ENCODE results near the gene HCFC2.

The HCFC2 gene

DNA sequence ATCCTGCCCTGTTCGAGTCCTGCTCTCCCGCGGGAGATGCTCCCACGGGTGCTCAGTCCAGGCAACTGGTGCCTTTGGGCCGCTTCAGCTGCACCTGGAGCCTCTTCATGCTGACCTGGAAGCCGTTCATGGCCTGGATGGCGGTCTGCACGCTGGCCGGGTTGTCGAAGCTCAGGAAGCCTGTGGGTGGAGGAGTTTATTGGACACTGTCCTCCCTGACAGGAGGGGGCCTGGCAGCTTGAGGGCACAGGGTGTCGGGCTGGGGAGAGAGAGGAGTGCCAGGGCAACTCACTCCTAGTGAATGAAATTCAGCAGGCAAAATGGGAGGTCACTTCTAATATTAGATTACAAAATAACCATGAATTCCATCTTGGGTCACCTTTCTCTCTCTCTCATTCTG, 83.0 kb downstream of the HCFC2 start:
- ChIA-PET CTCF (no interaction called here), POLR2A (interaction anchor here (2.8 kb wide), 1 partner anchor 9 kb away, joined by 7 read pairs; the partner anchor contains the start of gene NFYB)
- Histone ChIP-seq H3K9me3 (ENCODE audit: control insufficient read depth, insufficient read depth, low read depth, low read length) (no peaks in the 10 kb centered on the region), H3K36me3 (ENCODE audit: control insufficient read depth in 2 of 2, insufficient read depth in 1 of 2, low read length in 2 of 2) (no peaks in the 10 kb centered on the region), H3K4me3 (ENCODE audit: low read depth, low read length) (no peak overlapping the region), H3K4me1 (ENCODE audit: control insufficient read depth, insufficient read depth, low read length) (no peaks in the 10 kb centered on the region), H3K27ac (ENCODE audit: extremely low read depth, low read depth, low read length) (no peak overlapping the region)
- TF ChIP-seq PRDM1 (tag by site-specific recombination; IDR thresholded peaks at IDR 0.05), result no peak
- TF ChIP-seq ZNF221 (tag by site-specific recombination; IDR thresholded peaks at IDR 0.05; ENCODE audit: borderline replicate concordance), result no peak
- TF ChIP-seq ZNF677 (tag by site-specific recombination; IDR thresholded peaks at IDR 0.05), result no peak
- TF ChIP-seq ZNF626 (tag by site-specific recombination; IDR thresholded peaks at IDR 0.05), result no peak
- TF ChIP-seq ZNF501 (tag by site-specific recombination; IDR thresholded peaks at IDR 0.05), result no peak
- TF ChIP-seq ZNF514 (tag by site-specific recombination; IDR thresholded peaks at IDR 0.05), result no peak
- TF ChIP-seq EGR2 (tag by site-specific recombination; IDR thresholded peaks at IDR 0.05; ENCODE audit: low read depth), result no peak
- TF ChIP-seq, protein P1, sequence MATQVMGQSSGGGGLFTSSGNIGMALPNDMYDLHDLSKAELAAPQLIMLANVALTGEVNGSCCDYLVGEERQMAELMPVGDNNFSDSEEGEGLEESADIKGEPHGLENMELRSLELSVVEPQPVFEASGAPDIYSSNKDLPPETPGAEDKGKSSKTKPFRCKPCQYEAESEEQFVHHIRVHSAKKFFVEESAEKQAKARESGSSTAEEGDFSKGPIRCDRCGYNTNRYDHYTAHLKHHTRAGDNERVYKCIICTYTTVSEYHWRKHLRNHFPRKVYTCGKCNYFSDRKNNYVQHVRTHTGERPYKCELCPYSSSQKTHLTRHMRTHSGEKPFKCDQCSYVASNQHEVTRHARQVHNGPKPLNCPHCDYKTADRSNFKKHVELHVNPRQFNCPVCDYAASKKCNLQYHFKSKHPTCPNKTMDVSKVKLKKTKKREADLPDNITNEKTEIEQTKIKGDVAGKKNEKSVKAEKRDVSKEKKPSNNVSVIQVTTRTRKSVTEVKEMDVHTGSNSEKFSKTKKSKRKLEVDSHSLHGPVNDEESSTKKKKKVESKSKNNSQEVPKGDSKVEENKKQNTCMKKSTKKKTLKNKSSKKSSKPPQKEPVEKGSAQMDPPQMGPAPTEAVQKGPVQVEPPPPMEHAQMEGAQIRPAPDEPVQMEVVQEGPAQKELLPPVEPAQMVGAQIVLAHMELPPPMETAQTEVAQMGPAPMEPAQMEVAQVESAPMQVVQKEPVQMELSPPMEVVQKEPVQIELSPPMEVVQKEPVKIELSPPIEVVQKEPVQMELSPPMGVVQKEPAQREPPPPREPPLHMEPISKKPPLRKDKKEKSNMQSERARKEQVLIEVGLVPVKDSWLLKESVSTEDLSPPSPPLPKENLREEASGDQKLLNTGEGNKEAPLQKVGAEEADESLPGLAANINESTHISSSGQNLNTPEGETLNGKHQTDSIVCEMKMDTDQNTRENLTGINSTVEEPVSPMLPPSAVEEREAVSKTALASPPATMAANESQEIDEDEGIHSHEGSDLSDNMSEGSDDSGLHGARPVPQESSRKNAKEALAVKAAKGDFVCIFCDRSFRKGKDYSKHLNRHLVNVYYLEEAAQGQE (tag by site-specific recombination; IDR thresholded peaks at IDR 0.05), result no peak
- TF ChIP-seq ZNF48 (tag by site-specific recombination; IDR thresholded peaks at IDR 0.05), result no peak
- no peak for TF ChIP-seq ZNF561 (tag by site-specific recombination; IDR thresholded peaks at IDR 0.05; ENCODE audit: borderline replicate concordance)
- no peak for TF ChIP-seq ZNF701 (tag by site-specific recombination; IDR thresholded peaks at IDR 0.05)
- TF ChIP-seq, protein P2, sequence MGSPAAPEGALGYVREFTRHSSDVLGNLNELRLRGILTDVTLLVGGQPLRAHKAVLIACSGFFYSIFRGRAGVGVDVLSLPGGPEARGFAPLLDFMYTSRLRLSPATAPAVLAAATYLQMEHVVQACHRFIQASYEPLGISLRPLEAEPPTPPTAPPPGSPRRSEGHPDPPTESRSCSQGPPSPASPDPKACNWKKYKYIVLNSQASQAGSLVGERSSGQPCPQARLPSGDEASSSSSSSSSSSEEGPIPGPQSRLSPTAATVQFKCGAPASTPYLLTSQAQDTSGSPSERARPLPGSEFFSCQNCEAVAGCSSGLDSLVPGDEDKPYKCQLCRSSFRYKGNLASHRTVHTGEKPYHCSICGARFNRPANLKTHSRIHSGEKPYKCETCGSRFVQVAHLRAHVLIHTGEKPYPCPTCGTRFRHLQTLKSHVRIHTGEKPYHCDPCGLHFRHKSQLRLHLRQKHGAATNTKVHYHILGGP (tag by site-specific recombination; IDR thresholded peaks at IDR 0.05), result no peak

DNA sequence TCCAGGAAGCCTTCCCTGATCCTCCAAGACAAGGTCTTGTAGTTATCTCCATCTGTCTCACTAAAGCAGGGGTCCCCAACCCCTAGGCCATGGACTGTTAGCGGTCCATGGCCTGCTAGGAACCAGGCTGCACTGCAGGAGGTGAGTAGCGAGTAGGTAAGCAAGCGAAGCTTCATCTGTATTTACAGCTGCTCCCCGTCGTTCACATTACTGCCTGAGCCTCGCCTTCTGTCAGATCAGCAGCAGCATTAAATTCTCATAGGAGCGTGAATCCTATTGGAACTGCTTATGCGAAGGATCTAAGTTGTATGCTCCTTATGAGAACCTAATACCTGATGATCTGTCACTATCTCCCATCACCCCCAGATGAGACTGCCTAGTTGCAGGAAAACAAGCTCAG, 86.1 kb downstream of the HCFC2 start:
- ChIA-PET POLR2A (no interaction called here), CTCF (interaction anchor here (0.6 to 0.7 kb wide), 2 partner anchors 205 to 622 kb away, joined by 3 read pairs; no protein-coding TSS in a partner anchor)
- no peak overlapping the region for H3K4me3 ChIP-seq (ENCODE audit: low read depth, low read length)
- H3K27ac ChIP-seq (ENCODE audit: extremely low read depth, low read depth, low read length), result no peak overlapping the region
- H3K36me3 ChIP-seq (ENCODE audit: control insufficient read depth in 2 of 2, insufficient read depth in 1 of 2, low read length in 2 of 2), result no peaks in the 10 kb centered on the region
- H3K9me3 ChIP-seq (ENCODE audit: control insufficient read depth, insufficient read depth, low read depth, low read length), result no peaks in the 10 kb centered on the region
- H3K4me1 ChIP-seq (ENCODE audit: control insufficient read depth, insufficient read depth, low read length), result no peaks in the 10 kb centered on the region
- TF ChIP-seq ZNF580 (tag by site-specific recombination; IDR thresholded peaks at IDR 0.05), result no peak
- no peak for TF ChIP-seq ZNF302 (tag by site-specific recombination; IDR thresholded peaks at IDR 0.05; ENCODE audit: low read depth)
- no peak for TF ChIP-seq ZNF112 (tag by site-specific recombination; IDR thresholded peaks at IDR 0.05)
- TF ChIP-seq PRDM1 (tag by site-specific recombination; IDR thresholded peaks at IDR 0.05), result no peak
- TF ChIP-seq ZNF621 (tag by site-specific recombination; IDR thresholded peaks at IDR 0.05), result no peak
- TF ChIP-seq ZNF626 (tag by site-specific recombination; IDR thresholded peaks at IDR 0.05), result no peak
- TF ChIP-seq ZNF202 (tag by site-specific recombination; IDR thresholded peaks at IDR 0.05; ENCODE audit: borderline replicate concordance), result no peak
- no peak for TF ChIP-seq ZNF548 (tag by site-specific recombination; IDR thresholded peaks at IDR 0.05)
- TF ChIP-seq, protein P3, sequence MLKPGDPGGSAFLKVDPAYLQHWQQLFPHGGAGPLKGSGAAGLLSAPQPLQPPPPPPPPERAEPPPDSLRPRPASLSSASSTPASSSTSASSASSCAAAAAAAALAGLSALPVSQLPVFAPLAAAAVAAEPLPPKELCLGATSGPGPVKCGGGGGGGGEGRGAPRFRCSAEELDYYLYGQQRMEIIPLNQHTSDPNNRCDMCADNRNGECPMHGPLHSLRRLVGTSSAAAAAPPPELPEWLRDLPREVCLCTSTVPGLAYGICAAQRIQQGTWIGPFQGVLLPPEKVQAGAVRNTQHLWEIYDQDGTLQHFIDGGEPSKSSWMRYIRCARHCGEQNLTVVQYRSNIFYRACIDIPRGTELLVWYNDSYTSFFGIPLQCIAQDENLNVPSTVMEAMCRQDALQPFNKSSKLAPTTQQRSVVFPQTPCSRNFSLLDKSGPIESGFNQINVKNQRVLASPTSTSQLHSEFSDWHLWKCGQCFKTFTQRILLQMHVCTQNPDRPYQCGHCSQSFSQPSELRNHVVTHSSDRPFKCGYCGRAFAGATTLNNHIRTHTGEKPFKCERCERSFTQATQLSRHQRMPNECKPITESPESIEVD (tag by site-specific recombination; IDR thresholded peaks at IDR 0.05), result no peak
- TF ChIP-seq ZNF830 (tag by site-specific recombination; IDR thresholded peaks at IDR 0.05; ENCODE audit: low read depth), result no peak
- TF ChIP-seq REPIN1 (tag by site-specific recombination; IDR thresholded peaks at IDR 0.05; ENCODE audit: low read depth), result no peak
- TF ChIP-seq ZNF146 (tag by site-specific recombination; IDR thresholded peaks at IDR 0.05), result no peak
- TF ChIP-seq, protein P4, sequence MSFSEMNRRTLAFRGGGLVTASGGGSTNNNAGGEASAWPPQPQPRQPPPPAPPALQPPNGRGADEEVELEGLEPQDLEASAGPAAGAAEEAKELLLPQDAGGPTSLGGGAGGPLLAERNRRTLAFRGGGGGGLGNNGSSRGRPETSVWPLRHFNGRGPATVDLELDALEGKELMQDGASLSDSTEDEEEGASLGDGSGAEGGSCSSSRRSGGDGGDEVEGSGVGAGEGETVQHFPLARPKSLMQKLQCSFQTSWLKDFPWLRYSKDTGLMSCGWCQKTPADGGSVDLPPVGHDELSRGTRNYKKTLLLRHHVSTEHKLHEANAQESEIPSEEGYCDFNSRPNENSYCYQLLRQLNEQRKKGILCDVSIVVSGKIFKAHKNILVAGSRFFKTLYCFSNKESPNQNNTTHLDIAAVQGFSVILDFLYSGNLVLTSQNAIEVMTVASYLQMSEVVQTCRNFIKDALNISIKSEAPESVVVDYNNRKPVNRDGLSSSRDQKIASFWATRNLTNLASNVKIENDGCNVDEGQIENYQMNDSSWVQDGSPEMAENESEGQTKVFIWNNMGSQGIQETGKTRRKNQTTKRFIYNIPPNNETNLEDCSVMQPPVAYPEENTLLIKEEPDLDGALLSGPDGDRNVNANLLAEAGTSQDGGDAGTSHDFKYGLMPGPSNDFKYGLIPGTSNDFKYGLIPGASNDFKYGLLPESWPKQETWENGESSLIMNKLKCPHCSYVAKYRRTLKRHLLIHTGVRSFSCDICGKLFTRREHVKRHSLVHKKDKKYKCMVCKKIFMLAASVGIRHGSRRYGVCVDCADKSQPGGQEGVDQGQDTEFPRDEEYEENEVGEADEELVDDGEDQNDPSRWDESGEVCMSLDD (tag by site-specific recombination; IDR thresholded peaks at IDR 0.05), result no peak
- no peak for TF ChIP-seq ZNF175 (tag by site-specific recombination; IDR thresholded peaks at IDR 0.05)
- no peak for TF ChIP-seq ZSCAN5A (tag by site-specific recombination; IDR thresholded peaks at IDR 0.05)
